ENCODE results near the gene CARD10. TPM values are rescaled to one million over a fixed set of nuclear protein-coding genes. Genes with fewer than 3 reads are reported as not detected.

CARD10 gene
- total and polyA plus RNA-seq, 2 of the 8 experiments (the other 6 are each of a cell fraction or from before 2014, with no cell fraction given), result 13.5 to 14.4 TPM

- Histone ChIP-seq H3K79me2 (ENCODE audit: control insufficient read depth in 1 of 2, insufficient read depth in 2 of 2, low read length in 2 of 2) (no peaks in the 10 kb centered on the region; a peak in 1 of 4 replicates), H4K20me1 (replicated peaks in 1 of 2; ENCODE audit: control insufficient read depth in 1 of 2, insufficient read depth in 2 of 2, low read length in 2 of 2) (peaks cover 0 to 2% of the 10 kb centered on the region in 2 experiments), H2AFZ (ENCODE audit: low read length) (no peak overlapping the region), H3K4ac (replicated peaks; ENCODE audit: insufficient read length, low read depth, low read length) (no peak overlapping the region), H3K27ac (ENCODE audit: low read depth, low read length) (no peak overlapping the region), H3K56ac (replicated peaks; ENCODE audit: insufficient read length, low read depth, low read length) (no peak overlapping the region), H3K14ac (ENCODE audit: insufficient read length) (no peak overlapping the region), H3K23me2 (ENCODE audit: low read depth, low read length) (no peaks in the 10 kb centered on the region), H2BK15ac (ENCODE audit: low read length) (no peak overlapping the region), H3K27me3 (replicated peaks in 1 of 4; ENCODE audit: control insufficient read depth in 3 of 4, extremely low read depth in 1 of 4, insufficient read depth in 3 of 4, low read length in 3 of 4) (no peaks in the 10 kb centered on the region), H4K5ac (ENCODE audit: insufficient read length, low read depth, low read length) (no peak overlapping the region), H3K9ac (replicated peaks in 1 of 4; ENCODE audit: extremely low read depth in 1 of 4, low read depth in 3 of 4, low read length in 3 of 4) (no peak overlapping the region), H4K91ac (replicated peaks; ENCODE audit: insufficient read length, low read length) (no peak overlapping the region), H3K4me3 (ENCODE audit: extremely low read depth in 1 of 4, insufficient read depth in 2 of 4, low read depth in 3 of 4, low read length in 4 of 4) (no peak overlapping the region), H3K18ac (ENCODE audit: extremely low read depth, low read length) (no peak overlapping the region), H3K36me3 (ENCODE audit: control insufficient read depth in 2 of 4, insufficient read depth in 4 of 4, low read length in 3 of 4) (no peaks in the 10 kb centered on the region), H2AK5ac (ENCODE audit: low read depth, low read length) (no peak overlapping the region), H3K23ac (ENCODE audit: insufficient read length) (no peak overlapping the region), H3K9me3 (ENCODE audit: insufficient read depth in 2 of 2, low read depth in 1 of 2, low read length in 1 of 2) (no peaks in the 10 kb centered on the region), H4K8ac (ENCODE audit: extremely low read depth, insufficient read depth, low read length) (no peak overlapping the region), H2BK20ac (ENCODE audit: low read length) (no peak overlapping the region), H3K4me1 (replicated peaks in 1 of 4; ENCODE audit: control insufficient read depth in 3 of 4, insufficient read depth in 4 of 4, low read length in 3 of 4) (no peaks in the 10 kb centered on the region; a peak in 3 of 7 replicates), H2BK12ac (ENCODE audit: low read depth, low read length) (no peak overlapping the region), H2BK5ac (ENCODE audit: low read depth, low read length) (no peak overlapping the region), H2BK120ac (replicated peaks; ENCODE audit: low read depth, low read length) (no peak overlapping the region), H3K4me2 (ENCODE audit: insufficient read depth in 1 of 2, low read depth in 2 of 2, low read length in 2 of 2) (no peak overlapping the region), H3K79me1 (ENCODE audit: low read depth, low read length) (no peaks in the 10 kb centered on the region)
- TF ChIP-seq CTCF (IDR thresholded peaks at IDR 0.05; ENCODE audit: control extremely low read depth in 1 of 3, insufficient read depth in 1 of 3, low read depth in 1 of 3, low read length in 3 of 3), result no peak
- TF ChIP-seq BRCA1 (IDR thresholded peaks at IDR 0.05; ENCODE audit: low read depth, low read length), result no peak
- TF ChIP-seq MAFK (IDR thresholded peaks at IDR 0.05; ENCODE audit: low read depth, low read length), result no peak
- no peak for TF ChIP-seq KDM4A (IDR thresholded peaks at IDR 0.05; ENCODE audit: low read depth, low read length, severe bottlenecking)
- no peak for TF ChIP-seq ATF2 (IDR thresholded peaks at IDR 0.05; ENCODE audit: low read length)
- TF ChIP-seq TAF7 (optimal IDR thresholded peaks at IDR 0.05; ENCODE audit: borderline replicate concordance, low read depth, low read length), result no peak
- no peak for TF ChIP-seq TEAD4 (IDR thresholded peaks at IDR 0.05; ENCODE audit: low read depth, low read length)
- TF ChIP-seq FOSL1 (IDR thresholded peaks at IDR 0.05; ENCODE audit: insufficient read depth, low read depth, low read length), result no peak
- ChIA-PET POLR2A (ENCODE audit: partially characterized antibody) (no interaction called here), CTCF (ENCODE audit: partially characterized antibody) (interaction anchor here (0.7 to 8.2 kb wide), 18 partner anchors 10 to 461 kb away, joined by 3 to 119 read pairs (median 8); no protein-coding TSS in a partner anchor)
- FAIRE-seq (no peak), DNase-seq (ENCODE audit: low read depth in 1 of 2, low spot score in 2 of 2) (no peak)
- WGBS, 2 experiments (ENCODE audit: extremely low coverage in 1 of 2, insufficient coverage in 1 of 2, insufficient read length in 1 of 2, insufficient replicate concordance in 2 of 2, low coverage in 1 of 2, low lambda C conversion rate in 2 of 2, missing lambda C conversion rate in 1 of 2), result 87% methylated on average over 8 of the region's 9 CpGs; no CpG with 5 or more reads in 1 of the 2 experiments
Measured at GRCh38 chr22:37459206-37459605, 60.0 kb downstream of the CARD10 start.
